Inflammatory macrophage (primary cell): Measurements from ENCODE around the gene CASTOR2.
"Not testable (repeated sequence)": the region's sequence is repeated elsewhere in the genome, so short reads cannot be mapped to it uniquely, and the experiment has no call there.

ENCODE experiments used
- DNase-seq, 2 donors: peaks; one replicate each; pipeline ENCODE4 v3.0.0-alpha.2; 2020 to 2022

The CASTOR2 gene

GRCh38 chr7:74996361-74996760 lies 31.9 kb downstream of the CASTOR2 start:
- not testable (repeated sequence) for DNase-seq

GRCh38 chr7:74997811-74998210 lies 33.3 kb downstream of the CASTOR2 start:
- not testable (repeated sequence) for DNase-seq

- not testable (repeated sequence) for DNase-seq
Observed at GRCh38 chr7:75001356-75001755, 36.9 kb downstream of the CASTOR2 start.

- DNase-seq, result peak; percentile 2 to 16
Observed at GRCh38 chr7:75010036-75010435, 45.5 kb downstream of the CASTOR2 start.

GRCh38 chr7:75017832-75018231 lies 53.3 kb downstream of the CASTOR2 start:
- DNase-seq, result no peak

GRCh38 chr7:75018570-75019364 lies 54.3 kb downstream of the CASTOR2 start:
- DNase-seq, result peak in 1 of 2 donors; percentile 2

GRCh38 chr7:75019800-75020199 lies 55.3 kb downstream of the CASTOR2 start:
- no peak for DNase-seq

GRCh38 chr7:75024922-75025321 lies 60.4 kb downstream of the CASTOR2 start:
- no peak for DNase-seq

GRCh38 chr7:75028299-75028698 lies 63.8 kb downstream of the CASTOR2 start:
- no peak for DNase-seq

GRCh38 chr7:75033064-75033463 lies 68.6 kb downstream of the CASTOR2 start:
- no peak for DNase-seq

GRCh38 chr7:75033826-75034225 lies 69.3 kb downstream of the CASTOR2 start:
- peak in 1 of 2 donors; percentile 14 for DNase-seq

GRCh38 chr7:75038508-75038907 lies 74.0 kb downstream of the CASTOR2 start:
- no peak for DNase-seq

- DNase-seq, result no peak
Observed at GRCh38 chr7:75039166-75039565, 74.7 kb downstream of the CASTOR2 start.

GRCh38 chr7:75039709-75040108 lies 75.2 kb downstream of the CASTOR2 start:
- no peak for DNase-seq

GRCh38 chr7:75040512-75040911 lies 76.0 kb downstream of the CASTOR2 start:
- DNase-seq, result no peak

GRCh38 chr7:75042286-75042685 lies 77.8 kb downstream of the CASTOR2 start:
- no peak for DNase-seq

GRCh38 chr7:75042831-75043703 lies 78.6 kb downstream of the CASTOR2 start:
- no peak for DNase-seq

GRCh38 chr7:75045881-75046280 lies 81.4 kb downstream of the CASTOR2 start:
- DNase-seq, result no peak

GRCh38 chr7:75048435-75049379 lies 84.2 kb downstream of the CASTOR2 start:
- no peak for DNase-seq

GRCh38 chr7:75049817-75050216 lies 85.3 kb downstream of the CASTOR2 start:
- DNase-seq, result no peak

- no peak for DNase-seq
Observed at GRCh38 chr7:75050501-75050900, 86.0 kb downstream of the CASTOR2 start.

- DNase-seq, result no peak
Observed at GRCh38 chr7:75054744-75055143, 90.2 kb downstream of the CASTOR2 start.

GRCh38 chr7:75055155-75055554 lies 90.7 kb downstream of the CASTOR2 start:
- DNase-seq, result no peak
